Measurements from ENCODE around the gene SEC22C. TPM values are rescaled to one million over a fixed set of nuclear protein-coding genes. Genes with fewer than 3 reads are reported as not detected.
"Not testable (repeated sequence)": the region's sequence is repeated elsewhere in the genome, so short reads cannot be mapped to it uniquely, and the experiment has no call there.

SEC22C gene
- total and polyA plus RNA-seq, 5 donors = 20.2 to 29.9 (median 27.0) TPM

GRCh38 chr3:42582474-42583070 lies 805 bp upstream of the SEC22C start:
- no peaks in the 10 kb centered on the region for H3K9me3 ChIP-seq (ENCODE audit: control insufficient read depth, low read length)
- H3K27me3 ChIP-seq (ENCODE audit: control insufficient read depth, insufficient read depth) = no peaks in the 10 kb centered on the region
- intact Hi-C loops (cut with DNase I) = loop anchor here in 1 of 4 donors (10.0 kb wide), 1 partner anchor 162 kb away; no protein-coding TSS in a partner anchor
- ATAC-seq = no peak
- WGBS = 2% methylated on average over 3 of the region's 3 CpGs
- H3K4me1 ChIP-seq (ENCODE audit: control insufficient read depth, insufficient read depth, low read length) = no peaks in the 10 kb centered on the region
- no peak for DNase-seq
- H3K27ac ChIP-seq (ENCODE audit: low read length) = no peak overlapping the region
- peak overlapping the region; percentile 63 for H3K4me3 ChIP-seq (ENCODE audit: low read length)

GRCh38 chr3:42581400-42581708 lies 413 bp downstream of the SEC22C start:
- no peaks in the 10 kb centered on the region for H3K4me1 ChIP-seq (ENCODE audit: control insufficient read depth, insufficient read depth, low read length)
- intact Hi-C loops (cut with DNase I) = loop anchor here in 1 of 4 donors (10.0 kb wide), 1 partner anchor 163 kb away; no protein-coding TSS in a partner anchor
- no peaks in the 10 kb centered on the region for H3K9me3 ChIP-seq (ENCODE audit: control insufficient read depth, low read length)
- no peak for ATAC-seq
- H3K27ac ChIP-seq (ENCODE audit: low read length) = peak overlapping the region; percentile 34
- H3K27me3 ChIP-seq (ENCODE audit: control insufficient read depth, insufficient read depth) = no peaks in the 10 kb centered on the region
- under 1% methylated on average over 11 of the region's 11 CpGs for WGBS
- no peak for DNase-seq
- H3K4me3 ChIP-seq (ENCODE audit: low read length) = peak overlapping the region; percentile 63

GRCh38 chr3:42579346-42579745 lies 2.4 kb downstream of the SEC22C start:
- H3K27ac ChIP-seq (ENCODE audit: low read length); H3K4me1 ChIP-seq (ENCODE audit: control insufficient read depth, insufficient read depth, low read length); H3K9me3 ChIP-seq (ENCODE audit: control insufficient read depth, low read length); intact Hi-C loops (cut with DNase I); H3K27me3 ChIP-seq (ENCODE audit: control insufficient read depth, insufficient read depth); ATAC-seq; DNase-seq; H3K4me3 ChIP-seq (ENCODE audit: low read length): not testable (repeated sequence)
- 97% methylated on average over 4 of the region's 4 CpGs for WGBS

DNA sequence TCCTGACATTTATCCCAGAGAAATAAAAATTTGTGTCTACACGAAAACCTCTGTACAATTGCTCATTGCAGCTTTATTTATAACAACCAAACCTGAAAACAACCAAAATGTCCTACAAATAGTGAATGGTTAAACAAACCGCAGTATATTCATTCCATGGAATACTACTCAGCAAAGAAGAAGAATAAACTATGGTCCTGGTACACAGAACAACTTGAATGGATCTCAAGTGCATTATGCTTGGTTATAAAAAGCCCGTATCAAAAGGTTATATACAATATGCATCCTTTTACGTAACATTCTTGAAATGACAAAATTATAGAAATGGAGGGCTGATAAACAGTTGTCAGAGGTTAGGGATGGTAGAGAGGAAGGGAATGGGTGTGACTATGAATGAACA lies 3.7 kb downstream of the SEC22C start:
- no peaks in the 10 kb centered on the region for H3K4me1 ChIP-seq (ENCODE audit: control insufficient read depth, insufficient read depth, low read length)
- no peaks in the 10 kb centered on the region for H3K27me3 ChIP-seq (ENCODE audit: control insufficient read depth, insufficient read depth)
- ATAC-seq = no peak
- WGBS = 97% methylated on average over 4 of the region's 4 CpGs
- DNase-seq = no peak
- H3K4me3 ChIP-seq (ENCODE audit: low read length) = no peak overlapping the region
- H3K27ac ChIP-seq (ENCODE audit: low read length) = no peak overlapping the region
- intact Hi-C loops (cut with DNase I) = no loop called here
- no peaks in the 10 kb centered on the region for H3K9me3 ChIP-seq (ENCODE audit: control insufficient read depth, low read length)

GRCh38 chr3:42575137-42575741 lies 6.5 kb downstream of the SEC22C start:
- no peaks in the 10 kb centered on the region for H3K4me1 ChIP-seq (ENCODE audit: control insufficient read depth, insufficient read depth, low read length)
- H3K27ac ChIP-seq (ENCODE audit: low read length) = no peak overlapping the region
- H3K4me3 ChIP-seq (ENCODE audit: low read length) = no peak overlapping the region
- H3K9me3 ChIP-seq (ENCODE audit: control insufficient read depth, low read length) = no peaks in the 10 kb centered on the region
- intact Hi-C loops (cut with DNase I) = no loop called here
- no peaks in the 10 kb centered on the region for H3K27me3 ChIP-seq (ENCODE audit: control insufficient read depth, insufficient read depth)
- no peak for ATAC-seq
- DNase-seq = no peak

DNA sequence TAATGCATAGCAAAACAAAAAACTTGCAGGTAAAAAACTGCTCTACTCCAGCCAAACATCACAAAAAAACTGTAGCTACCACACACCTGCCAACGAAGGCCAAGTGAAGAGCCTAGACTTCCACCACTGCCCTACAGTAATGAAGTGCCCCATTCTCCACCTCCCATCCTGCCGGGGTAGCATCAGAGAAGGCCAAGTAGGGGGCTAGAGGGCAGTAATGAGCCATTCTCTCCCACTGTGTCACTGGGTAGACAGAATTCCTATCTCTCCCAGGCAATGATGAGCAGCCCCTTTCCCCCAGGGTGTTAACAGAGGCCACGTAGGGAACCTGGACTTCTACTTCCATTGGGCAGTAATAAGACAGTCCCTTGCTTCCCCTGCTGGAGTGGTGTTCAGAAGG lies 9.5 kb downstream of the SEC22C start:
- intact Hi-C loops (cut with DNase I) = no loop called here
- no peak overlapping the region for H3K27ac ChIP-seq (ENCODE audit: low read length)
- H3K4me3 ChIP-seq (ENCODE audit: low read length) = no peak overlapping the region
- WGBS = 55% methylated on average over 3 of the region's 3 CpGs
- ATAC-seq (peak; percentile 55 to 71), DNase-seq (no peak)
- no peaks in the 10 kb centered on the region for H3K4me1 ChIP-seq (ENCODE audit: control insufficient read depth, insufficient read depth, low read length)
- H3K9me3 ChIP-seq (ENCODE audit: control insufficient read depth, low read length) = no peaks in the 10 kb centered on the region
- no peaks in the 10 kb centered on the region for H3K27me3 ChIP-seq (ENCODE audit: control insufficient read depth, insufficient read depth)

GRCh38 chr3:42569593-42570142 lies 12.1 kb downstream of the SEC22C start:
- no peak for DNase-seq
- no peak for ATAC-seq
- H3K4me1 ChIP-seq (ENCODE audit: control insufficient read depth, insufficient read depth, low read length) = no peaks in the 10 kb centered on the region
- intact Hi-C loops (cut with DNase I) = no loop called here
- H3K27ac ChIP-seq (ENCODE audit: low read length) = no peak overlapping the region
- 40% methylated on average over 2 of the region's 2 CpGs for WGBS
- no peaks in the 10 kb centered on the region for H3K9me3 ChIP-seq (ENCODE audit: control insufficient read depth, low read length)
- H3K4me3 ChIP-seq (ENCODE audit: low read length) = no peak overlapping the region
- no peaks in the 10 kb centered on the region for H3K27me3 ChIP-seq (ENCODE audit: control insufficient read depth, insufficient read depth)

DNA sequence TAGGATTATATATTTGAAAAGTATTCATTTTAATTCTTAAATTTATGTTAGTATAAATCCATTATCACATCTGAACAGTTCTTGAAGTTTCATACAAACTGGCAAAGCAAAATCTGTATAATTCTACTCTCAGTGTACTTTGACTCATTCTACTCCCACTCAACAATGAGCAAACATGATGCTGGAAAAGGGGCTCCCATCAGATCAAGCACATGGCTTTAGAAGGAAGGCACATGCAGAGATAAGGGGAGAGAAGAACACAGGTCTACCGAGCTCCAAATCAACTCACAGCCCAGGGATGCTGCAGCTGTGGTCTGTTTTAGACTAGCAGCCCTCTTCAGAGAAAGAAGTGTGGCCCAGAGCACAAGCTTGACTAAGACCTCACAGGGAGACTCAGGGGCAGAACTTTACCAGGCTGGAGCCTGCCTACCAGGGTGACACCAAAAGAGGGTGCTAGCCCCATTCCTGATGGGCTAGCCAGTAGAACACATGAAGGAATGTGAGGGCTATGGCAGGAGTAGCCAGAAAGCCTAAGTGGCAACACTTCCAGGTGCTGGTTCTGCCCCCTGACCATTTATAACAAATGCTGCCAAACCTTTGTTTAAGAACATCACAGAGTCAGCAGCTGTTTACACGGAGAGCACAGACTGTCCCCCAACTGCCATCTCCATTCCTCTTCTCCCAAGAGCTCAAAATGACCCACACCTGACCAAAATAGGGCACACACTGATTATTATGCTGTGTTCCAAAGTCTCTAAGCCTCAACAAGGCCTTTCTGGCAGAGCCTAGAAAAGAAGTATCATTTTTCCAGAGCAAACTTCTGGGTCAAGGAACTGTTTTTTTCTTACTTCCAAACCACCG lies 19.5 kb downstream of the SEC22C start:
- DNase-seq (no peak), ATAC-seq (no peak)
- intact Hi-C loops (cut with DNase I) = no loop called here
- WGBS = 62% methylated on average over 3 of the region's 3 CpGs
- Histone ChIP-seq H3K27me3 (ENCODE audit: control insufficient read depth, insufficient read depth) (no peaks in the 10 kb centered on the region), H3K4me3 (ENCODE audit: low read length) (no peak overlapping the region), H3K9me3 (ENCODE audit: control insufficient read depth, low read length) (no peaks in the 10 kb centered on the region), H3K4me1 (ENCODE audit: control insufficient read depth, insufficient read depth, low read length) (no peaks in the 10 kb centered on the region), H3K27ac (ENCODE audit: low read length) (no peak overlapping the region)

GRCh38 chr3:42557854-42558253 lies 23.9 kb downstream of the SEC22C start:
- DNase-seq = no peak
- H3K4me3 ChIP-seq (ENCODE audit: low read length) = no peak overlapping the region
- H3K27ac ChIP-seq (ENCODE audit: low read length) = no peak overlapping the region
- no peak for ATAC-seq
- no peaks in the 10 kb centered on the region for H3K4me1 ChIP-seq (ENCODE audit: control insufficient read depth, insufficient read depth, low read length)
- no peaks in the 10 kb centered on the region for H3K9me3 ChIP-seq (ENCODE audit: control insufficient read depth, low read length)
- H3K27me3 ChIP-seq (ENCODE audit: control insufficient read depth, insufficient read depth) = no peaks in the 10 kb centered on the region
- intact Hi-C loops (cut with DNase I) = no loop called here

DNA sequence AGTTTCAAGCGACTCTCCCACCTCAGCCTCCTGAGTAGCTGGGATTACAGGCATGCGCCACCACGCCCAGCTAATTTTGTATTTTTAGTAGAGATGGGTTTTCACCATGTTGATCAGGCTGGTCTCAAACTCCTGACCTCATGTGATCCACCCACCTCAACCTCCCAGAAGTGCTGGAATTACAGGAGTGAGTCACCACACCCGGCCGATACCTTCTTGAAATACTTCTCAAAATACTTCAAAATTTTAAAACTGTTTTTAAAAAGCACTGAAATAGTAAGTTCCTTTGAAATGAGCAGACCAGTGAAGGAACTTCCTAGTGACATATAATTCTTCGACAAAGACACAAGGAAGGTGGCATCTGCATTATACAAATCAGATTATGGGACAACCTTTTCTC lies 24.9 kb downstream of the SEC22C start:
- H3K4me1 ChIP-seq (ENCODE audit: control insufficient read depth, insufficient read depth, low read length); H3K27me3 ChIP-seq (ENCODE audit: control insufficient read depth, insufficient read depth): not testable (repeated sequence)

DNA sequence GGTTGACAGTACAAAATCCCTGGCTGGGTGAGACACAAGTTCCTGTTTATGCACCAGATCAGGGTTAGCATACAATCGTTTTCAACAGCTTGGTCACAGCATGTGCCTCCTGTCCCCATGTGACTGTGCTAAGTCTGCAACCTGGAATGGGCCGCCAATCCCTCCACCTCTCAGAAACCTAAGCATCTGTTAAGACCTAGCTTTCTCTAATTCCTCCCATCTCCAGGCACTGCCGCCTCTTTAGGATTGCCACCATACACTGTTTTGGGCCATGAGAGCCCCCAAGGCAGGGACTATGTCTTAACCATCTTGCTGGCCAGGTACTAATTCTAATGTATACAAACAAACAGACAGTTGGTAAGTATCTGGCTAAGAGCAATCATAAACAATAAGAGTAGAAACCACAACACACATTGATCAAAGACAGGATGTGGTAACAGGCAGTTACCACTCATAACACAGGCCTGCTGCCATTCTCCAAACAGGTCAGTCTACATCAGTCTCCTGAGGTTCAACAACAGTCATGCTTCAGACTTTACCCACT lies 25.6 kb downstream of the SEC22C start:
- Histone ChIP-seq H3K9me3 (ENCODE audit: control insufficient read depth, low read length) (no peaks in the 10 kb centered on the region), H3K27ac (ENCODE audit: low read length) (no peak overlapping the region), H3K4me1 (ENCODE audit: control insufficient read depth, insufficient read depth, low read length) (no peaks in the 10 kb centered on the region), H3K4me3 (ENCODE audit: low read length) (no peak overlapping the region), H3K27me3 (ENCODE audit: control insufficient read depth, insufficient read depth) (no peaks in the 10 kb centered on the region)
- no peak for ATAC-seq
- intact Hi-C loops (cut with DNase I) = no loop called here
- DNase-seq = no peak
- WGBS = 78% methylated on average over 3 of the region's 3 CpGs

More for the DNA sequence above, 24.9 kb downstream of the SEC22C start:
- H3K4me3 ChIP-seq (ENCODE audit: low read length); ATAC-seq; DNase-seq; intact Hi-C loops (cut with DNase I); H3K9me3 ChIP-seq (ENCODE audit: control insufficient read depth, low read length); H3K27ac ChIP-seq (ENCODE audit: low read length): not testable (repeated sequence)
- 95% methylated on average over 6 of the region's 6 CpGs for WGBS

Measured in right cardiac atrium (tissue), 5 donors.